ENCODE measurements around the gene MET. TPM values are rescaled to one million over a fixed set of nuclear protein-coding genes. Genes with fewer than 3 reads are reported as not detected.
"Not testable (repeated sequence)": the region's sequence is repeated elsewhere in the genome, so short reads cannot be mapped to it uniquely, and the experiment has no call there.

The MET gene
- total and polyA plus RNA-seq, 9 donors: 8.4 to 19.6 (median 13.8) TPM

- no peaks in the 10 kb centered on the region for H3K27me3 ChIP-seq (ENCODE audit: control insufficient read depth, insufficient read depth, low read length)
- DNase-seq: no peak
- H3K27ac ChIP-seq (ENCODE audit: low read length): no peak overlapping the region
- H3K9me3 ChIP-seq (replicated peaks; ENCODE audit: control insufficient read depth, low read depth, low read length): no peaks in the 10 kb centered on the region
- H3K36me3 ChIP-seq (ENCODE audit: control insufficient read depth, insufficient read depth, low read length): no peaks in the 10 kb centered on the region
- WGBS (ENCODE audit: insufficient coverage): 50% methylated on average over 1 of the region's 4 CpGs
- H3K4me1 ChIP-seq (ENCODE audit: control insufficient read depth, insufficient read depth, low read length): no peaks in the 10 kb centered on the region
- no peak overlapping the region for H3K4me3 ChIP-seq (ENCODE audit: low read length)
These were observed 35.0 kb upstream of the MET start for GRCh38 chr7:116636997-116637396.

GRCh38 chr7:116638592-116638991 lies 33.4 kb upstream of the MET start:
- not testable (repeated sequence) for DNase-seq; H3K9me3 ChIP-seq (replicated peaks; ENCODE audit: control insufficient read depth, low read depth, low read length); H3K27me3 ChIP-seq (ENCODE audit: control insufficient read depth, insufficient read depth, low read length); H3K27ac ChIP-seq (ENCODE audit: low read length); H3K4me3 ChIP-seq (ENCODE audit: low read length); H3K36me3 ChIP-seq (ENCODE audit: control insufficient read depth, insufficient read depth, low read length); H3K4me1 ChIP-seq (ENCODE audit: control insufficient read depth, insufficient read depth, low read length)
- 95% methylated on average over 25 of the region's 29 CpGs for WGBS (ENCODE audit: insufficient coverage)

DNA sequence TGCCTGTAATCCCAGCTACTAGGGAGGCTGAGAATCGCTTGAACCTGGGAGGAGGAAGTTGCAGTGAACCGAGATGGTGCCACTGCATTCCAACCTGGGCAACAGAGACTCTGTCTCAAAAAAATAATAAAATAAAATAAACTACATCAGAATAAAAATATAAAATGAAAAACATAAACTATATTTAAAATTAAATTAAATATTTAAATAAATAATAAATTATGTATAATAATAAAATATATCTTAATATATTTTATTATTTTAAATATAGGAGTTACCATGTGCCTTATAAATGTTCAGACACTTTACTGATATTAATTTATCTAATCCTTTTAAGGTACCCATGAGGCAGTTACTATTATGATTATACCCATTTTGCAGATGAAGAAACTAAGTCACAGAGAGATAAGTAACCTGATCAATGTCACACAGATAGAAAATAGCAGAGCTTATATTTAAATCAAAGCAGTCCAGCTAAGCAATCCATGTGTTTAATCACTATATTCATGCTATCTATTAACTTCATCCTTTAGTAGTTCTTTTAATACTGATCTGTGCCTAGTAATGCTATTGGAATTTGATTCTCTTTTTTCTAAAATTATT lies 30.3 kb upstream of the MET start:
- WGBS (ENCODE audit: insufficient coverage): no CpG with 5 or more reads among the region's 2 CpGs
- H3K4me1 ChIP-seq (ENCODE audit: control insufficient read depth, insufficient read depth, low read length): peaks cover 3% of the 10 kb centered on the region
- DNase-seq: no peak
- H3K4me3 ChIP-seq (ENCODE audit: low read length): no peak overlapping the region
- H3K36me3 ChIP-seq (ENCODE audit: control insufficient read depth, insufficient read depth, low read length): no peaks in the 10 kb centered on the region
- H3K9me3 ChIP-seq (replicated peaks; ENCODE audit: control insufficient read depth, low read depth, low read length): no peaks in the 10 kb centered on the region
- H3K27ac ChIP-seq (ENCODE audit: low read length): no peak overlapping the region
- no peaks in the 10 kb centered on the region for H3K27me3 ChIP-seq (ENCODE audit: control insufficient read depth, insufficient read depth, low read length)

DNA sequence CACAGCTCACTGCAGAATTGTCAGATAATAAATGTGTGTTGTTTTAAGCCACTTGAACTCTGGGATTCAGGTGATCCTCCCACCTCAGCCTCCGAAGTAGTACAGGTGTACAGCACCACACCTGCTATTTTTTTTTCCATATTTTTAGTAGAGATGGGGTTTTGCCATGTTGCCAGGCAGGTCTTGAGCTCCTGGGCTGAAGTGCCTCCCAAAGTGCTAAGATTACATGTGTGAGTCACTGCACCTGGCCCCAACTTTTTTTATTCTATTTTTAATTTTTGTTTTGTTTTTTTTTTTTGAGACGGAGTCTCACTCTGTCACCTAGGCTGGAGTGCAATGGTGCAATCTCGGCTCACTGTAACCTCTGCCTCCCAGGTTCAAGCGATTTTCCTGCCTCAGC lies 28.8 kb upstream of the MET start:
- no CpG with 5 or more reads among the region's 4 CpGs for WGBS (ENCODE audit: insufficient coverage)
- H3K27ac ChIP-seq (ENCODE audit: low read length); H3K4me1 ChIP-seq (ENCODE audit: control insufficient read depth, insufficient read depth, low read length); H3K4me3 ChIP-seq (ENCODE audit: low read length); H3K27me3 ChIP-seq (ENCODE audit: control insufficient read depth, insufficient read depth, low read length); H3K9me3 ChIP-seq (replicated peaks; ENCODE audit: control insufficient read depth, low read depth, low read length); H3K36me3 ChIP-seq (ENCODE audit: control insufficient read depth, insufficient read depth, low read length); DNase-seq: not testable (repeated sequence)

GRCh38 chr7:116644628-116645027 lies 27.4 kb upstream of the MET start:
- H3K9me3 ChIP-seq (replicated peaks; ENCODE audit: control insufficient read depth, low read depth, low read length): no peaks in the 10 kb centered on the region
- H3K4me3 ChIP-seq (ENCODE audit: low read length): no peak overlapping the region
- peaks cover 3% of the 10 kb centered on the region for H3K4me1 ChIP-seq (ENCODE audit: control insufficient read depth, insufficient read depth, low read length)
- H3K36me3 ChIP-seq (ENCODE audit: control insufficient read depth, insufficient read depth, low read length): no peaks in the 10 kb centered on the region
- H3K27me3 ChIP-seq (ENCODE audit: control insufficient read depth, insufficient read depth, low read length): no peaks in the 10 kb centered on the region
- no peak overlapping the region for H3K27ac ChIP-seq (ENCODE audit: low read length)
- WGBS (ENCODE audit: insufficient coverage): 27% methylated on average over 6 of the region's 6 CpGs
- no peak for DNase-seq

- Histone ChIP-seq H3K4me1 (ENCODE audit: control insufficient read depth, insufficient read depth, low read length) (peaks cover 3% of the 10 kb centered on the region), H3K36me3 (ENCODE audit: control insufficient read depth, insufficient read depth, low read length) (no peaks in the 10 kb centered on the region), H3K4me3 (ENCODE audit: low read length) (no peak overlapping the region), H3K27ac (ENCODE audit: low read length) (no peak overlapping the region), H3K27me3 (ENCODE audit: control insufficient read depth, insufficient read depth, low read length) (no peaks in the 10 kb centered on the region), H3K9me3 (replicated peaks; ENCODE audit: control insufficient read depth, low read depth, low read length) (no peaks in the 10 kb centered on the region)
- no peak for DNase-seq
- no CpG with 5 or more reads among the region's 2 CpGs for WGBS (ENCODE audit: insufficient coverage)
These were observed 24.7 kb upstream of the MET start for GRCh38 chr7:116647290-116647689.

DNA sequence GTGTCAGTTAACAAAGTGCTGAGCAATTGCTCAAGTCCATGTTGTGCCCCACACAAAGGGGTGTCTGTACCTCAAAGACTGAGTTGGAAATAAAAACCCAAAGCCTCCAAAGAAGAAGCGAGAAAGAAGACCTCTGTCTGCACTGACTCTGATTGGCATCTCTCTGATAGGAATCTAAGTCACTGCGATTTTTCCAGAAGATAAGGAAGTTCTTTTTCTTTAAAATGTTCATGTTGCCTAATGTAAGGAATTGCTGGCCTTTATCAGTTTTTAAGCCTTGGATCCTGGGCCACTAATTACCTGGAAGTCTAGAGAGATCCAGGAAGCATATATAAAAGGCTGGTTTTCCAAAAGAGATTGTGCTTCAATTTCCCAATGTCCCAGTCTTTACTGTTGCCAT lies 24.1 kb upstream of the MET start:
- 86% methylated on average over 2 of the region's 2 CpGs for WGBS (ENCODE audit: insufficient coverage)
- Histone ChIP-seq H3K36me3 (ENCODE audit: control insufficient read depth, insufficient read depth, low read length) (no peaks in the 10 kb centered on the region), H3K27ac (ENCODE audit: low read length) (no peak overlapping the region), H3K4me1 (ENCODE audit: control insufficient read depth, insufficient read depth, low read length) (peaks cover 3% of the 10 kb centered on the region), H3K4me3 (ENCODE audit: low read length) (no peak overlapping the region), H3K9me3 (replicated peaks; ENCODE audit: control insufficient read depth, low read depth, low read length) (no peaks in the 10 kb centered on the region), H3K27me3 (ENCODE audit: control insufficient read depth, insufficient read depth, low read length) (no peaks in the 10 kb centered on the region)
- DNase-seq: no peak

DNA sequence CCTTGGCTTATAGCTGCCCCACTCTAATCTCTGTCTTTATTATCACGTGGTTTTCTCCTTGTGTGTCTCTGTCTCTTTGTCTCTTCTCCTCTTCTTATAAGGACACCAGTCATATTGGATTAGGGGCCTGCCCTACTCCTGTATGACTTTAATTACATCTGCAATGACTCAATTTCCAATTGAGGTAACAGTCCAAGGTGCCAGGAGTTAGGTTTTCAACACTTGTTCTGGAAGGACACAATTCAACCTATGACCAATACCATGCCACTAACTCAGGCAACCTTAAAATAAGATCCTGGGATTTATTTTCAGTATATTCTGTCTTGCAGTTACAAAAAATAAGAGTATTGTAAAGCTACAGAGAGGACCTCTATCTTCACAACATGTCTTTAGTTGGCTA lies 21.6 kb upstream of the MET start:
- Histone ChIP-seq H3K9me3 (replicated peaks; ENCODE audit: control insufficient read depth, low read depth, low read length) (no peaks in the 10 kb centered on the region), H3K27me3 (ENCODE audit: control insufficient read depth, insufficient read depth, low read length) (no peaks in the 10 kb centered on the region), H3K27ac (ENCODE audit: low read length) (no peak overlapping the region), H3K36me3 (ENCODE audit: control insufficient read depth, insufficient read depth, low read length) (no peaks in the 10 kb centered on the region), H3K4me3 (ENCODE audit: low read length) (no peak overlapping the region), H3K4me1 (ENCODE audit: control insufficient read depth, insufficient read depth, low read length) (no peaks in the 10 kb centered on the region)
- no peak for DNase-seq
- WGBS (ENCODE audit: insufficient coverage): no CpG with 5 or more reads among the region's 1 CpG

GRCh38 chr7:116652793-116653192 lies 19.2 kb upstream of the MET start:
- H3K36me3 ChIP-seq (ENCODE audit: control insufficient read depth, insufficient read depth, low read length): no peaks in the 10 kb centered on the region
- no CpG with 5 or more reads among the region's 3 CpGs for WGBS (ENCODE audit: insufficient coverage)
- H3K4me3 ChIP-seq (ENCODE audit: low read length): no peak overlapping the region
- no peaks in the 10 kb centered on the region for H3K9me3 ChIP-seq (replicated peaks; ENCODE audit: control insufficient read depth, low read depth, low read length)
- no peak for DNase-seq
- no peaks in the 10 kb centered on the region for H3K4me1 ChIP-seq (ENCODE audit: control insufficient read depth, insufficient read depth, low read length)
- H3K27me3 ChIP-seq (ENCODE audit: control insufficient read depth, insufficient read depth, low read length): no peaks in the 10 kb centered on the region
- H3K27ac ChIP-seq (ENCODE audit: low read length): no peak overlapping the region

GRCh38 chr7:116653204-116653603 lies 18.8 kb upstream of the MET start:
- H3K27me3 ChIP-seq (ENCODE audit: control insufficient read depth, insufficient read depth, low read length): no peaks in the 10 kb centered on the region
- no peak for DNase-seq
- no peaks in the 10 kb centered on the region for H3K4me1 ChIP-seq (ENCODE audit: control insufficient read depth, insufficient read depth, low read length)
- H3K4me3 ChIP-seq (ENCODE audit: low read length): no peak overlapping the region
- no peaks in the 10 kb centered on the region for H3K9me3 ChIP-seq (replicated peaks; ENCODE audit: control insufficient read depth, low read depth, low read length)
- WGBS (ENCODE audit: insufficient coverage): no CpG with 5 or more reads among the region's 3 CpGs
- H3K27ac ChIP-seq (ENCODE audit: low read length): no peak overlapping the region
- H3K36me3 ChIP-seq (ENCODE audit: control insufficient read depth, insufficient read depth, low read length): no peaks in the 10 kb centered on the region

DNA sequence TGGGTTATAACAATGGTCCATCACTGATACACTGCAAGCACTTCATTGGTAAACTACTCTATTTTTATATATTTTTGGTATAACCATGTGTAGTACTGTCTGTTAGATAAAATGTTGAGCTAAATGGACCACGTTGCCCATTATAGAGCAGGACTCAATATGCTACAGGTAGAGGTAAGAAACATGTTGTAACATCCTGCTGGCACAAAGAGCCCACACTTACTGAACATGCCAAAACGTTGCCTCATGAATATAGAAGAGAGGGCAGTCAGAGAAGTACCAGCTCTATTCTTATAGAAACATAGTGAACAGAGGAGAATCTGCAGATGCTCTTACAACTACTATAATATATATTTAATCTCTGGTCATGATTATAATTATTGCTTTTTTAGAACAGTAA lies 18.4 kb upstream of the MET start:
- Histone ChIP-seq H3K27ac (ENCODE audit: low read length) (no peak overlapping the region), H3K4me1 (ENCODE audit: control insufficient read depth, insufficient read depth, low read length) (no peaks in the 10 kb centered on the region), H3K36me3 (ENCODE audit: control insufficient read depth, insufficient read depth, low read length) (no peaks in the 10 kb centered on the region), H3K27me3 (ENCODE audit: control insufficient read depth, insufficient read depth, low read length) (no peaks in the 10 kb centered on the region), H3K9me3 (replicated peaks; ENCODE audit: control insufficient read depth, low read depth, low read length) (no peaks in the 10 kb centered on the region), H3K4me3 (ENCODE audit: low read length) (no peak overlapping the region)
- WGBS (ENCODE audit: insufficient coverage): no CpG with 5 or more reads among the region's 2 CpGs
- no peak for DNase-seq
